Sigmoid colon (tissue), 7 donors: ENCODE data around the gene BLOC1S3. TPM values are rescaled to one million over a fixed set of nuclear protein-coding genes. Genes with fewer than 3 reads are reported as not detected.
A peak's percentile ranks its signal among the peaks of the same experiment; 100 is the strongest.

Experiments
- DNase-seq: peaks from one replicate; pipeline ENCODE4 v3.0.0-alpha.2; 2019
- H3K27ac ChIP-seq, 4 donors: fragments of 200-600 bp; sonication (generic); one replicate each; pipeline ENCODE4 v1.5.1; 2016 to 2019; ENCODE audit warnings: mild to moderate bottlenecking in 1 of 4
- H3K27me3 ChIP-seq, 3 donors: fragments of 200-600 bp; sonication (generic); one replicate each; pipeline ENCODE4 v1.5.1; 2019; ENCODE audit warnings: mild to moderate bottlenecking in 1 of 3
- H3K36me3 ChIP-seq, 4 donors: fragments of 200-600 bp; sonication (generic); one replicate each; pipeline ENCODE4 v1.5.1; 2016 to 2019
- H3K4me1 ChIP-seq, 4 donors: fragments of 200-600 bp; sonication (generic); one replicate each; pipeline ENCODE4 v1.5.1; 2017 to 2019
- H3K4me3 ChIP-seq, 4 donors: fragments of 200-600 bp; sonication (generic); one replicate each; pipeline ENCODE4 v1.5.1; 2017 to 2019; ENCODE audit warnings: mild to moderate bottlenecking in 2 of 4, moderate library complexity in 1 of 4
- H3K9me3 ChIP-seq, 4 donors: fragments of 200-600 bp in 3 of 4; sonication (generic) in 3 of 4; one replicate each; pipeline versions ENCODE4 v1.5.1 to v1.6.1; 2013 to 2019
- EP300 ChIP-seq, 4 donors: sonication (generic); formaldehyde crosslinking; IDR thresholded peaks; one replicate each; pipeline ENCODE4 v1.6.1; 2017; ENCODE audit warnings: antibody characterized with exemption in 4 of 4
- POLR2A ChIP-seq, 2 donors: fragments of 450-650 bp; IDR thresholded peaks; one replicate each; pipeline ENCODE4 v1.6.1; 2016; ENCODE audit warnings: antibody characterized with exemption in 2 of 2, mild to moderate bottlenecking in 2 of 2, moderate library complexity in 2 of 2
- POLR2AphosphoS5 ChIP-seq, 4 donors: sonication (generic); formaldehyde crosslinking; IDR thresholded peaks; one replicate each; pipeline ENCODE4 v1.6.1; 2017; ENCODE audit warnings: antibody characterized with exemption in 4 of 4
- WGBS, 2 donors: extraction: QIAGEN DNeasy Blood & Tissue Kit; methylation state at CpG; one replicate each; pipeline ENCODE4 v1.1.7; 2013; 5-methylcytosine and 5-hydroxymethylcytosine counted together
- intact Hi-C: fragments of 100-400 bp; cut with DNase I; formaldehyde crosslinking; loops from one replicate; pipeline ENCODE4 v1.15.1; 2023
- polyA plus RNA-seq, 3 donors: library from polyadenylated mRNA; stranded (reverse); fragments of 200-250 nt; gene quantifications; one replicate each; pipeline ENCODE4 v1.2.3, GENCODE V29; 2013
- total RNA-seq, 4 donors: library from RNA; depleted of rRNA; stranded (reverse); fragments of >200 nt; gene quantifications; one replicate each; pipeline ENCODE4 v1.1.0, GENCODE V29; 2016
- TF ChIP-seq, protein P1 (sequence below), 4 experiments: fragments of 450-650 bp in 3 of 4; fragments of 200-600 bp in 1 of 4; IDR thresholded peaks; one replicate each; pipeline ENCODE4 v1.5.1; 2016 to 2019; ENCODE audit warnings: antibody characterized with exemption in 4 of 4, mild to moderate bottlenecking in 3 of 4, moderate library complexity in 2 of 4
- donor health status: healthy with polysubstance abuse.
- donor health status: Bipolar disorder and iron deficiency.
- donor health status: healthy.

The BLOC1S3 gene
- total and polyA plus RNA-seq, 7 donors, result 2.8 to 10.9 (median 6.8) TPM

GRCh38 chr19:45213031-45213430, 34.4 kb downstream of the BLOC1S3 start:
- no peak for DNase-seq
- H3K4me3 ChIP-seq, result no peak overlapping the region
- peaks cover 23 to 67% (median 32%) of the 10 kb centered on the region in 3 donors for H3K27me3 ChIP-seq
- peak overlapping the region in 1 of 4 donors; percentile 55 for H3K27ac ChIP-seq
- 81 to 86% methylated on average over 23 of the region's 23 CpGs for WGBS, 2 donors
- TF ChIP-seq EP300 (IDR thresholded peaks at IDR 0.05), result no peak
- TF ChIP-seq POLR2AphosphoS5 (IDR thresholded peaks at IDR 0.05), result no peak
- no peak for TF ChIP-seq POLR2A (IDR thresholded peaks at IDR 0.05)
- TF ChIP-seq, protein P1, sequence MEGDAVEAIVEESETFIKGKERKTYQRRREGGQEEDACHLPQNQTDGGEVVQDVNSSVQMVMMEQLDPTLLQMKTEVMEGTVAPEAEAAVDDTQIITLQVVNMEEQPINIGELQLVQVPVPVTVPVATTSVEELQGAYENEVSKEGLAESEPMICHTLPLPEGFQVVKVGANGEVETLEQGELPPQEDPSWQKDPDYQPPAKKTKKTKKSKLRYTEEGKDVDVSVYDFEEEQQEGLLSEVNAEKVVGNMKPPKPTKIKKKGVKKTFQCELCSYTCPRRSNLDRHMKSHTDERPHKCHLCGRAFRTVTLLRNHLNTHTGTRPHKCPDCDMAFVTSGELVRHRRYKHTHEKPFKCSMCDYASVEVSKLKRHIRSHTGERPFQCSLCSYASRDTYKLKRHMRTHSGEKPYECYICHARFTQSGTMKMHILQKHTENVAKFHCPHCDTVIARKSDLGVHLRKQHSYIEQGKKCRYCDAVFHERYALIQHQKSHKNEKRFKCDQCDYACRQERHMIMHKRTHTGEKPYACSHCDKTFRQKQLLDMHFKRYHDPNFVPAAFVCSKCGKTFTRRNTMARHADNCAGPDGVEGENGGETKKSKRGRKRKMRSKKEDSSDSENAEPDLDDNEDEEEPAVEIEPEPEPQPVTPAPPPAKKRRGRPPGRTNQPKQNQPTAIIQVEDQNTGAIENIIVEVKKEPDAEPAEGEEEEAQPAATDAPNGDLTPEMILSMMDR (IDR thresholded peaks at IDR 0.05), result no peak
- intact Hi-C loops, result no loop called here
- peaks cover 0 to 11% (median 8%) of the 10 kb centered on the region in 4 donors for H3K4me1 ChIP-seq
- H3K9me3 ChIP-seq, result no peaks in the 10 kb centered on the region
- no peaks in the 10 kb centered on the region for H3K36me3 ChIP-seq

DNA sequence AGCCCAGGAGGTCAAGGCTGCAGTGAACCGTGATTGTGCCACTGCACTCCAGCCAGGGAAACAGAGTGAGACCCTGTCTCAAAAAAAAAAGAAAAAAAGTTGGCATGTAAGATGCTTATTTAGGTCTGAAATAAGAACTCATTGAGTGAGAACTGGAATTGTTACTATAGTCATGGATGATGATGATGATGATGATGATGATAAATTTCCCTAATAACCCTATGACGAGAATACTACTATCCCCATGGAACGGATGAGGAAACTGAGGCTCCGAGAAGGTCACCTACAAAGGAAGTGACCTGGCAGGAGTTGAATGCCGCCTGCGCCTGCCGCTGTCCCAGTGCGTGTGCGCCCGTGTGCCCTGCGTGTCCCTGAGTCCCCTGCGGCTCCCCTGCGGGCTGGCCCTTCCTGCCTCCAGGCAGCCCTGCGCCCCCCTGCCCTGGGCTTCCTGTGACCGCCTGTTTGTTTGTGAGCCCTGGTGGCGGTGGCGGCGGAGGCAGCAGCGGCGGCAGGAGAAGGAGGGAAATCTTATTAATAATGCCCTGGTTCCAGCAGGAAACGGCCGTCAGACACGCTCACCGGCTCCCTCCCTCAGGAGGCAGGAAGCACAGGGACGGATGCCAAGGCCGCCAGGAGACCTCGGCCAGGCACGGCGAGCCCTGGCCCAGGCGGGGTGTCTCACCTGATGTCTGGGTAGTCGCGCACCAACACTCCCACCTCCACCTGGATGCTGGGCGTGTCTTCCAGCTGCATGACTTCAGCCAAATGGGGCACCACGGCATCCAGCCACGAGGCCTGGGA, 37.0 kb downstream of the BLOC1S3 start:
- Histone ChIP-seq H3K36me3 (no peaks in the 10 kb centered on the region), H3K9me3 (no peaks in the 10 kb centered on the region), H3K27me3 (peaks cover 23 to 87% (median 44%) of the 10 kb centered on the region in 3 donors), H3K4me1 (peaks cover 0 to 11% (median 8%) of the 10 kb centered on the region in 4 donors), H3K27ac (peak overlapping the region in 1 of 4 donors; percentile 20), H3K4me3 (no peak overlapping the region)
- TF ChIP-seq POLR2AphosphoS5 (IDR thresholded peaks at IDR 0.05), result no peak
- no peak for TF ChIP-seq POLR2A (IDR thresholded peaks at IDR 0.05)
- TF ChIP-seq, protein P1 (IDR thresholded peaks at IDR 0.05), result no peak
- TF ChIP-seq EP300 (IDR thresholded peaks at IDR 0.05), result no peak
- intact Hi-C loops, result no loop called here
- 11 to 12% methylated on average over 35 of the region's 35 CpGs for WGBS, 2 donors
- DNase-seq, result no peak

DNA sequence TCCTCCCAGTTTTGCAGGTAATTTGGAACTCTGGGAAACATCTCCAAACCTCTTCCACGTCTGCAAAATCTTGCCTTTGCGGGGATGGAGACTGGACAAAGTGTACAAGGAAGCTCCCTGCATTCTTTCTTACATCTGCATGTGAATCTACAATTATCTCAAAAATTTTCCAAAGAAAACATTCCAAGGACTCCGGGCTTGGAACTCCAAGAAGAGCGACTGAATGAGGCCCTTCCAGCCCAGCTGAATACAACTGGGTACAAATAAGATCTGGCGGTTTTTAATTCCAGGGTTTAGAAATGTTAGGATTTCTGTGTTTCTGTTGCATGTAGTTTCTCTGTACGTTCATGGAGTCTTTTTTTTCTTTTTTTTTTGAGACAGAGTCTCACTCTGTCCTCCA, 38.1 kb downstream of the BLOC1S3 start:
- Histone ChIP-seq H3K4me3 (no peak overlapping the region), H3K27ac (no peak overlapping the region), H3K27me3 (peaks cover 23 to 82% (median 44%) of the 10 kb centered on the region in 3 donors), H3K9me3 (no peaks in the 10 kb centered on the region), H3K36me3 (no peaks in the 10 kb centered on the region), H3K4me1 (peaks cover 0 to 11% (median 8%) of the 10 kb centered on the region in 4 donors)
- intact Hi-C loops, result no loop called here
- TF ChIP-seq POLR2AphosphoS5 (IDR thresholded peaks at IDR 0.05) (no peak), EP300 (IDR thresholded peaks at IDR 0.05) (no peak), POLR2A (IDR thresholded peaks at IDR 0.05) (no peak)
- TF ChIP-seq, protein P1 (IDR thresholded peaks at IDR 0.05), result no peak
- 71 to 73% methylated on average over 6 of the region's 6 CpGs for WGBS, 2 donors
- DNase-seq, result no peak

- TF ChIP-seq, protein P1 (IDR thresholded peaks at IDR 0.05), result no peak
- no peak overlapping the region for H3K27ac ChIP-seq
- peaks cover 23 to 75% (median 44%) of the 10 kb centered on the region in 3 donors for H3K27me3 ChIP-seq
- H3K9me3 ChIP-seq, result no peaks in the 10 kb centered on the region
- H3K36me3 ChIP-seq, result no peaks in the 10 kb centered on the region
- DNase-seq, result no peak
- H3K4me1 ChIP-seq, result peaks cover 0 to 11% (median 8%) of the 10 kb centered on the region in 4 donors
- WGBS, 2 donors, result 13 to 22% methylated on average over 46 of the region's 46 CpGs
- intact Hi-C loops, result no loop called here
- no peak overlapping the region for H3K4me3 ChIP-seq
Measured at GRCh38 chr19:45217193-45217956, 38.8 kb downstream of the BLOC1S3 start.
